Mucosa of rectum (tissue), 2 donors: ENCODE results near the gene ANGPTL4.
A peak's percentile ranks its signal among the peaks of the same experiment; 100 is the strongest.
"Not testable (repeated sequence)": the region's sequence is repeated elsewhere in the genome, so short reads cannot be mapped to it uniquely, and the experiment has no call there.

Source experiments
- H3K27ac ChIP-seq, 2 donors: one replicate each; pipeline ENCODE4 v1.7.0; 2013; ENCODE audit warnings: inconsistent platforms in 2 of 2, low read depth in 2 of 2, low read length in 2 of 2
- H3K27me3 ChIP-seq, 2 donors: one replicate each; pipeline ENCODE4 v1.7.0; 2013; ENCODE audit warnings: low read length in 2 of 2; ENCODE audit not compliant: control insufficient read depth in 2 of 2, insufficient read depth in 2 of 2
- H3K36me3 ChIP-seq, 2 donors: one replicate each; pipeline ENCODE4 v1.7.0; 2013; ENCODE audit warnings: low read length in 2 of 2; ENCODE audit not compliant: control insufficient read depth in 2 of 2, insufficient read depth in 2 of 2
- H3K4me1 ChIP-seq, 2 donors: one replicate each; pipeline ENCODE4 v1.7.0; 2013; ENCODE audit warnings: low read length in 2 of 2, mild to moderate bottlenecking in 1 of 2; ENCODE audit not compliant: control insufficient read depth in 2 of 2, insufficient read depth in 2 of 2
- H3K4me3 ChIP-seq, 2 donors: one replicate each; pipeline ENCODE4 v1.7.0; 2013; ENCODE audit warnings: low read length in 2 of 2
- H3K9ac ChIP-seq, 2 donors: one replicate each; pipeline ENCODE4 v1.7.0; 2013; ENCODE audit warnings: low read length in 2 of 2, low read depth in 1 of 2, mild to moderate bottlenecking in 1 of 2
- H3K9me3 ChIP-seq, 2 donors: one replicate each; pipeline ENCODE4 v1.7.0; 2013; ENCODE audit warnings: low read length in 2 of 2; ENCODE audit not compliant: control insufficient read depth in 2 of 2
- donor health status: healthy.
- donor health status: Normal muscosa, but diverticular disease.

The ANGPTL4 gene

DNA sequence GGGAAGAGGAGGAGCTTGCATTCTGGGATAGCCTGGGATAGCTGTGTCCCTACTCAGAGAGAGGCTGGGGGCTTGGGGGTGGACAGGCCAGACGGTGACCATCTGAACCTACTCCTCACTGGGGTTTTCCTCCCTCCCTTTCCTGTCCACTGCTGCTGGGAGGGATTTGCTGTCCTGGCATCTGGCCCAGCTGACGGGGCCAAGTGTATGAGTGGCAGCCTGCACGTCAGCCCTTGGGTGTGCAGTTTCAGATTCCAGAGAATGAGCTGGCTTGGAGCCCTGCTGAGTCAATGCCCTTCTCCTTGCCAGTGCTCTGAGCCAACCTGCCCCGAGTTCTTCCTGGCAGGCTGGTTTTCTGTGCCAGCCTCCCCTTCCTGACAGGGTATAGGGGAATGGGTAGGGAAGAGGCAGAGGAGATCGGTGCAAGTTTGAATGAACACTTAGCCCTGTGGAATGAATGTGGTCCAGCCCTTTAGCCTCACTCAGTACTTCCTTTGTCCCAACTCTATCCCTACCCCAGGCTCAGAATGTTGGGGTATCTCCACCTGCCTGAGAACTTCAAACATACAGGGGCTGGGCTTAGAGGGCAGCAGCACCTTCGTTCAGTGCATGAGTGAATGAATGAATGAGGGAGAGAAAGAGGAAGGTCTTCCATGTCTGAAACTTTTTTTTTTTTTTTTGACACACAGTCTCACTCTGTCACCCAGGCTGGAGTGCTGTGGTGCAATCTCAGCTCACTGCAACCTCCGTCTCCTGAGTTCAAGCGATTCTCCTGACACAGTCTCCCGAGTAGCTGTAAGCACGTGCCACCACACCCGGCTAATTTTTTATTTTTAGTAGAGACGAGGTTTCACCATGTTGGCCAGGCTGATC lies 1.8 kb upstream of the ANGPTL4 start:
- peaks cover 15 to 22% of the 10 kb centered on the region in 2 donors for H3K4me1 ChIP-seq
- H3K27ac ChIP-seq: peak overlapping the region; percentile 16 to 48
- peaks cover 0 to 4% of the 10 kb centered on the region in 2 donors for H3K27me3 ChIP-seq
- no peaks in the 10 kb centered on the region for H3K36me3 ChIP-seq
- no peaks in the 10 kb centered on the region for H3K9me3 ChIP-seq
- peak overlapping the region in 1 of 2 donors; percentile 9 for H3K9ac ChIP-seq
- H3K4me3 ChIP-seq: no peak overlapping the region

DNA sequence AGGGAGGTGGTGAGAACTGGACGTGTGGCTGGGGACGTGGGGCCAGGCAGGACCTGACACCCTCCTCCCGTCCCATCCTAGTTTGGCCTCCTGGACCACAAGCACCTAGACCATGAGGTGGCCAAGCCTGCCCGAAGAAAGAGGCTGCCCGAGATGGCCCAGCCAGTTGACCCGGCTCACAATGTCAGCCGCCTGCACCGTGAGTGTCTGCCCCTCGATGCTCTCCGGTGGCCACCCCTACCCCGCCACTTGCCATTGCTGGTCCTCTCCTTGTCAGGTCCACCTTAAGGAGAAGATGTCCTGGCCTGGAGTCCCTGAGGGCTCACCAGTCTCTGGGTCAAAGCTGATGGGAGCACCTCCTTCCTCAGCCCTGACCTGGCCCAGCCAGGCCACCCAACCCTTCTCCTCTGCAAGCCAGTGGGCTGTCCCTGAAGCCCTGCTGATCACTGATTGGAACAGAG lies 2.2 kb downstream of the ANGPTL4 start:
- no peak overlapping the region for H3K4me3 ChIP-seq

DNA sequence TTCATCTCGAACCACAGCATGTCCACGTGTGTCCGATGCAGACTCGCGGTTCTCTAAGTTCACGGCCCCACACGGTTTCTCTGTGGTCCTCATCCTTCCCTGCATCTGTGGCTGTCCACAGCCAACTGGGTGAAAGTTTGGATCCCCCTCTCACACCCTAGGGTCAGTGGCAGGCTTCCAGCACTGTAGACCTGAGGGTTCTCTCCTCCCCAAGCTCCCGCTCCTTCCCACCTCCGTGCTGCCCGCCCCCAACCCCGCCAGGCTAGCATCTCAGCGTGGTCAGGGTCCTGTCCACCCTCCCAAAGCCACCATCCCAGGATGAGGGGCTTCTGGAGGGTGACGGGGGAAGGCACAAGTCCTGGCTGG lies 3.0 kb downstream of the ANGPTL4 start:
- H3K9ac ChIP-seq: no peak overlapping the region
- H3K4me3 ChIP-seq: no peak overlapping the region
- peaks cover 0 to 4% of the 10 kb centered on the region in 2 donors for H3K27me3 ChIP-seq
- no peaks in the 10 kb centered on the region for H3K9me3 ChIP-seq
- H3K27ac ChIP-seq: peak overlapping the region in 1 of 2 donors; percentile 39
- no peaks in the 10 kb centered on the region for H3K36me3 ChIP-seq
- H3K4me1 ChIP-seq: peaks cover 16 to 21% of the 10 kb centered on the region in 2 donors

More for the DNA sequence above, 2.2 kb downstream of the ANGPTL4 start:
- Histone ChIP-seq H3K9me3 (no peaks in the 10 kb centered on the region), H3K4me1 (peaks cover 20 to 23% of the 10 kb centered on the region in 2 donors), H3K27me3 (peaks cover 0 to 4% of the 10 kb centered on the region in 2 donors), H3K27ac (no peak overlapping the region), H3K36me3 (no peaks in the 10 kb centered on the region), H3K9ac (no peak overlapping the region)

DNA sequence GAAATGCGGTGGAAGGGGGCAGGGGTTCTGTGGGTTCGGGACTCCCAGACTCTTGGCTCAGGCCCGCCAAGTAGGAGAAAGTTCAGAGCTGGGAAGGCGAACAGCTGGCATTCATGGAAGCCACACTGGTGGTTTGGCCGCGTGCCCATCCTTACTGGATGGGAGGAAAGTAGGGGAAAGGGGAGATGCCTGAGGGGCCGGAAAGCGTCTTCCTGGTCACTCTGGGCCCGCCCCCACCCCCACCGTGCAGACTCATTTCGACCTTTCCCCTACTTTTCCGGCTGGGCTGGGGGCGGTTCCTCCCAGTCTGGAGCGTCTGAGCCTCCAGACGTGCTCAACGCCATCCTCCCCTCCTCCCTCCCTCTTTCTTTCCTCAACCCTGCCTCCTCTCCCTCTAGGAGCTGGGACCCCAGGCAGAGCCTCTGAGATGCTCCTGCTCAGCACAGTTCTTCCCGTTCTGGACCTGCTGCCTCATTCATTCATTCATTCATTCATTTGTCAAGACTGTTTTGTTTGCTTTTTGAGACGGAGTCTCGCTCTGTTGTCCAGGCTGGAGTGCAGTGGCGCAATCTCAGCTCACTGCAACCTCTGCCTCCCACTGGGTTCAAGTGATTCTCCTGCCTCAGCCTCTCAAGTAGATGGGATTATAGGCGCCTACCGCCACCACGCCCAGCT lies 3.5 kb downstream of the ANGPTL4 start:
- H3K9ac ChIP-seq: no peak overlapping the region
- H3K9me3 ChIP-seq: no peaks in the 10 kb centered on the region
- H3K36me3 ChIP-seq: no peaks in the 10 kb centered on the region
- H3K27me3 ChIP-seq: peaks cover 0 to 4% of the 10 kb centered on the region in 2 donors
- peak overlapping the region in 1 of 2 donors; percentile 39 for H3K27ac ChIP-seq
- peaks cover 11 to 16% of the 10 kb centered on the region in 2 donors for H3K4me1 ChIP-seq
- H3K4me3 ChIP-seq: peak overlapping the region; percentile 4 to 9

DNA sequence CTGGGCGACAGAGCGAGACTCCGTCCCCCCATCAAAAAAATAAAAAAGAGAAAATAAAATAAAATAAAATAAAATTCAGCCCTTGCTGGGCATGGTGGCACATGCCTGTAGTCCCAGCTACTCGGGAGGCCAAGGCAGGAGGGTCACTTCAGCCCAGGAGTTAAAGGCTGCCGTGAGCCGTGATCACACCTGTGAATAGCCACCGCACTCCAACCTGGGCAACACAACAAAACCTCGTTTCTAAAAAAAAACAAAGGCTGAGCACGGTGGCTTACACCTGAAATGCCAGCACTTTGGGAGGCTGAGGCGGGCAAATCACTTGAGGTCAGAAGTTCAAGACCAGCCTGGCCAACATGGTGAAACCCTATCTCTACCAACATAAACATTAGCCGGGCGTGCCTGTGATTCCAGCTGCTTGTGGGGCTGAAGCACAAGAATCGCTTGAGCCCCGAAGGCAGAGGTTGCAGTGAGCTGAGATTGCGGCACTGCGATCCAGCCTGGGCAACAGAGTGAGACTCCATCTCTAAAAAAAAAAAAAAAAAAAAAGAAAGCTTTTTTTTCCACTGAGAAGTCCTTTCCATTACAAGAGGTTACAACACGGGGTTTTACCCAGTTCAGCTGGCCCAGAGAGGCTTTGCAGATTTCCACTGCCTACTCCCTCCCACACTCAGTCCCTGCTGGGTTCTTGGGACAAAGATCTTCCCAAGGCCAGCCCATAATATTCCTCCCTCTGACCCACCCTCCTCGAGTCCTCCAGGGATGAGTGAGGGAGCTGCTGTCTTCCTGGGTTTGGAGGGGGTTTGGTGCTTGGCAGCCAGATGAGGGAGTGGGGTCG lies 6.4 kb downstream of the ANGPTL4 start:
- H3K27me3 ChIP-seq: no peaks in the 10 kb centered on the region
- H3K27ac ChIP-seq: no peak overlapping the region
- no peak overlapping the region for H3K9ac ChIP-seq
- H3K36me3 ChIP-seq: peaks cover 0 to 3% of the 10 kb centered on the region in 2 donors
- no peak overlapping the region for H3K4me3 ChIP-seq
- no peaks in the 10 kb centered on the region for H3K9me3 ChIP-seq
- peaks cover 2 to 9% of the 10 kb centered on the region in 2 donors for H3K4me1 ChIP-seq

DNA sequence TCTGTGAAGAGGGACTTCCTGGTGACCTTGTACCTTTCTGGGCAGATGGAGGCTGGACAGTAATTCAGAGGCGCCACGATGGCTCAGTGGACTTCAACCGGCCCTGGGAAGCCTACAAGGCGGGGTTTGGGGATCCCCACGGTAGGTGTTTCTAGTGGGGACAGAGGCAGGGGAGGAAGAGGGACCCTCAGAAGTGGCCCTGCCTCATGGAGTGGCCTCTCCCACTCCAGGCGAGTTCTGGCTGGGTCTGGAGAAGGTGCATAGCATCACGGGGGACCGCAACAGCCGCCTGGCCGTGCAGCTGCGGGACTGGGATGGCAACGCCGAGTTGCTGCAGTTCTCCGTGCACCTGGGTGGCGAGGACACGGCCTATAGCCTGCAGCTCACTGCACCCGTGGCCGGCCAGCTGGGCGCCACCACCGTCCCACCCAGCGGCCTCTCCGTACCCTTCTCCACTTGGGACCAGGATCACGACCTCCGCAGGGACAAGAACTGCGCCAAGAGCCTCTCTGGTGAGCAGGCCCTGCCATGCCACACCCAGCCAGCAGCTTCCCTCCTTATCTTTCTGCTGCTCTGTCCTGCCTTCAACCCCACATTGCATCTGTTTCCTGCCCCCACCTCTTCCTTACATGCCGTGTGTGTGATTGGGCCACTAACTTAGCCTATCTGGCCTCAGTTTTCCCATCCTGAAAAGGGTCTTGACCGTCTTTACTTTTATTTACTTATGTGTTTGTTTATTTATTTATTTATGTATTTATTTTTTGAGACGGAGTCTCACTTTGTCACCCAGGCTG lies 7.3 kb downstream of the ANGPTL4 start:
- H3K9ac ChIP-seq: no peak overlapping the region
- H3K4me3 ChIP-seq: no peak overlapping the region
- no peaks in the 10 kb centered on the region for H3K9me3 ChIP-seq
- H3K27ac ChIP-seq: no peak overlapping the region
- H3K4me1 ChIP-seq: peaks cover 2 to 9% of the 10 kb centered on the region in 2 donors
- no peaks in the 10 kb centered on the region for H3K27me3 ChIP-seq
- peaks cover 0 to 3% of the 10 kb centered on the region in 2 donors for H3K36me3 ChIP-seq

DNA sequence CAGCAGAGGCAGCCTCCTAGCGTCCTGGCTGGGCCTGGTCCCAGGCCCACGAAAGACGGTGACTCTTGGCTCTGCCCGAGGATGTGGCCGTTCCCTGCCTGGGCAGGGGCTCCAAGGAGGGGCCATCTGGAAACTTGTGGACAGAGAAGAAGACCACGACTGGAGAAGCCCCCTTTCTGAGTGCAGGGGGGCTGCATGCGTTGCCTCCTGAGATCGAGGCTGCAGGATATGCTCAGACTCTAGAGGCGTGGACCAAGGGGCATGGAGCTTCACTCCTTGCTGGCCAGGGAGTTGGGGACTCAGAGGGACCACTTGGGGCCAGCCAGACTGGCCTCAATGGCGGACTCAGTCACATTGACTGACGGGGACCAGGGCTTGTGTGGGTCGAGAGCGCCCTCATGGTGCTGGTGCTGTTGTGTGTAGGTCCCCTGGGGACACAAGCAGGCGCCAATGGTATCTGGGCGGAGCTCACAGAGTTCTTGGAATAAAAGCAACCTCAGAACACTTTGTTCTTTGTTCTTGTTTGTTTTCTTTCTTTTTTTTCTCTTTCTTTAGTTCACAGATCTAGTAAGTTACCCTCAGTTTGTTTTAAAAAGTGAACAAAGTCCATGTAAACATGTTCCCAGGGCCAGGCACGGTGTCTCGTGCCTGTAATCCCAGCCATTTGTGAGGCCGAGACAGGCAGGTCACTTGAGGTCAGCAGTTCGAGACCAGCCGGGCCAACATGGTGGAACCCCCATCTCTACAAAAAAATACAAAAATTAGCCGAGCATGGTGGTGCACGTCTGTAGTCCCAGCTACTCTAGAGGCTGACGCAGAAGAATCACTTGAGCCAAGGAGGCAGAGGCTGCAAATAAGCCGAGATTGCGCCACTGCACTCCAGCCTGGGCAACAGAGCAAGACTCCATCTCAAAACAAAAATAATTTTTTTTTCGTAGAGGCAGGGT lies 10.2 kb downstream of the ANGPTL4 start:
- Histone ChIP-seq H3K27ac (no peak overlapping the region), H3K27me3 (no peaks in the 10 kb centered on the region), H3K9me3 (no peaks in the 10 kb centered on the region), H3K4me1 (peaks cover 0 to 3% of the 10 kb centered on the region in 2 donors), H3K4me3 (no peak overlapping the region), H3K36me3 (peaks cover 0 to 3% of the 10 kb centered on the region in 2 donors), H3K9ac (no peak overlapping the region)

DNA sequence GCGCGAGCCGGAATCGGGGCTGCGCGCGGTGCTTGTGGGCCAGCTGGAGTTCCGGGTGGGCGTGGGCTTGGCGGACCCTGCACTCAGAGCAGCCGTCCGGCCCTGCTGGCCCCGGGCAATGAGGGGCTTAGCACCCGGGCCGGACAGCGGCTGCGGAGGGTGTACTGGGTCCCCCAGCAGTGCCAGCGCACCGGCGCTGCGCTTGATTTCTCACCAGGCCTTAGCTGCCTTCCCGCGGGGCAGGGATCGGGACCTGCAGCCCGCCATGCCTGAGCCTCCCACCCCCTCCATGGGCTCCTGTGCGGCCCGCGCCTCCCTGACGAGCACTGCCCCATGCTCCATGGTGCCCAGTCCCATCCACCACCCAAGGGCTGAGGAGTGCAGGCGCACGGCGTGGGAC lies 11.8 kb downstream of the ANGPTL4 start:
- H3K36me3 ChIP-seq, H3K4me1 ChIP-seq, H3K9me3 ChIP-seq, H3K4me3 ChIP-seq, H3K9ac ChIP-seq, H3K27me3 ChIP-seq, H3K27ac ChIP-seq: not testable (repeated sequence)
